Measurements from ENCODE around the gene ABHD18. TPM values are rescaled to one million over a fixed set of nuclear protein-coding genes. Genes with fewer than 3 reads are reported as not detected.
"Not testable (repeated sequence)": the region's sequence is repeated elsewhere in the genome, so short reads cannot be mapped to it uniquely, and the experiment has no call there.

ABHD18 gene
- total RNA-seq, 1 donor from 2014 or later = 10.0 TPM

DNA sequence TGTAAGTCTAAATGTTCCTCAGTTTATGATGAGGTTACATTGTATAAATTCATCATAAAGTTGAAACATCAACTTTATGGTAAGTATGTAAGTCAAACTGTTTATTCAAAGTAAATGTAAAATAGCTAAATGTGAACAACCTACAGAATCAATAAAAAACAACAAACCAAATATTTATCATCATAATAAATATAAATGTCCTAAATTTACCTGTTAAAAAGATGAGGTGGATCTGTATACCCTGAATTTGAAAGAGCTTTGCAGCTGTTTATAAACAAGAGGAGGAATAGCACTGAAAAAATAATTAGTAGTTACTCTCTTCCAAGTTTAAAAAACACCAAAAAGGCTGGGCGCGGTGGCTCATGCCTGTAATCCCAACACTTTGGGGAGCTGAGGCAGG lies 13.7 kb downstream of the ABHD18 start:
- ATAC-seq (ENCODE audit: poor library complexity) = no peak
- DNase-seq = no peak
- intact Hi-C loops (cut with DNase I) = no loop called here

DNA sequence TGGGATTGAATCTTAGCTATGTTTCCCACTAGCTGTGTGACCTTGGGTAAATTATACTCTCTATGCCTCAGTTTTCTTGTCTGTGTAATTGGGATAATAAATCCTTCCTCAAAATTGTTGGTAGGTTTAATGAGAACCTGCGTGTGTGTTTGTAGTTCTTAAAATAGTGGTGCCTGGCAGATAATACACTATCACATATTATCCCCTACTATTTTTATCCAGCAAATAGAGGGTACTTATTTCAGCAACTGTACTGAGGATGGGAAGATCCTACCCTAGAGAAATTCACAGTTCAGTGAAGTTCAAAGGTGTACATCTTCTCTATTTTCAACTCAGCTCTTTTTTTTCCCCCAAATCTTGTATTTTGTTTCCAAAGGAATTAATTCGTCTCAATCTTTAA lies 17.2 kb downstream of the ABHD18 start:
- intact Hi-C loops (cut with DNase I) = no loop called here
- ATAC-seq (ENCODE audit: poor library complexity) (no peak), DNase-seq (no peak)

DNA sequence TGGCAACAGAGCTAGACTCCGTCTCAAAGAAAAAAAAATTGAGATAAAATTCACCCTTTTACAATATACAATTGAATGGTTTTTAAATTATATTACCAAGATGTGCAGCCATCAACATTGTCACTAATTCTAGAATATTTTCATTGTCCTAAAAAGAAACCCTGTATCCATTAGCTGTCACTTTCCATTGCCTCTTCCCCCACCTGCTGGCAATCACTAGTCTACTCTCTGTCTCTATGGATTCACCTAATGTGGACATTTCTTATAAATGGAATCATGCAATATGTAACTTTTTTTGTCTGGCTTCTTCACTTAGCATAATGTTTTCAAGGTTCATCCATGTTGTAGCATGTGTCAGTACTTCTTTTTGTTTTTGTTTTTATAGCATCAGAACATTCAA lies 20.8 kb downstream of the ABHD18 start:
- ATAC-seq (ENCODE audit: poor library complexity) = no peak
- intact Hi-C loops (cut with DNase I) = no loop called here
- no peak for DNase-seq

DNA sequence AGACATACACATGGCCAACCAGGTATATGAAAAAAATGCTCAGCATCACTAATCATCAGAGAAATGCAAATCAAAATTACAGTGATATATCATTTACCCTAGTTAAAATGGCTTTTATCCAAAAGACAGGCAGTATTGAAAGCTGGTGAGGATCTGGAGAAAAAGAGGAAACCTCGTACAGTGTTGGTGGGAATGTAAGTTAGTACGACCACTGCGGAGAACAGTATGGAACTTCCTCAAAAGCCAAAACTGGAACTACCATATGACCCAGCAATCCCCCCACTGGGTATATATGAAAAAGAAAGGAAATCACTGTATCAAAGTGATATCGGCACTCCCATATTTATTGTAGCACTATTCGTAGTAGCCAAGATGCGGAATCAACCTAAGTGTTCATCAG lies 23.4 kb downstream of the ABHD18 start:
- no peak for ATAC-seq (ENCODE audit: poor library complexity)
- no peak for DNase-seq
- intact Hi-C loops (cut with DNase I) = no loop called here

DNA sequence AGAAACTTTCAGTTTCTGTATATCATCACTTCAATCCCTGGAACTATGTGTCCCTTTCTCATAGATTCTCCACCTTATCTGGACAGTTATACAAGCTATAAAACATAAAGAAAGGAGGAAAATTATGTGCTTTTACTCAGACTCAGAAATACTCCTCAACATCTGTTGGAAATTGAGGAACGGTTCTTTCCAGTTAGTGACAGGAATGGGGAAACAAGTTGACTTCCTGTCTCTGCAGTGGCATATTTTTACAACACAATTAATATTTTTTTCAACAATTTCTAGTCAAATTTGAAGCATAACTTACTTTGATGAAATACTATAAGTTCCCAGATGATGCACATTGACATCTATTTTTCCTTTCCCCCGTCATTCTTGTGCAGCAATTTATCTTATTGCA lies 27.9 kb downstream of the ABHD18 start:
- ATAC-seq (ENCODE audit: poor library complexity) (no peak), DNase-seq (no peak)
- intact Hi-C loops (cut with DNase I) = no loop called here

DNA sequence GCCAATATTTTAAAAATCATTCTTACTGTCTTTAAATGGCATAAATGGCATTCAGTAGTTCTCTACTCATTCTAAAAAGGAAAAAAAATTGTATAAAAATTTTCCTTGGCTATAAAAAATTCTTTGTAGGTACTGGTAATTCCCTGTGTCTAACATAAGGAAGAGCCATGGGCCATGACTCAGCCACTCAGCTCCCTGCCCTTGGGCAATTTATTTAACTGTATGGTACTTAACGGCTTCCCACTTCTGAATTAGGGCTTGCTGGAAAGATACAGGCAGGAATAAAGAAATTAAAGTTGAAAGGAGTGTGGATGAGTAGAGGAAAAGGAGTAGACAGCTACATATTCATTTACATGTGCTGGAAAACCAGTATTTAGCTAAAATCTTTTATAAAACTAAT lies 30.6 kb downstream of the ABHD18 start:
- intact Hi-C loops (cut with DNase I) = no loop called here
- DNase-seq (no peak), ATAC-seq (ENCODE audit: poor library complexity) (no peak)

DNA sequence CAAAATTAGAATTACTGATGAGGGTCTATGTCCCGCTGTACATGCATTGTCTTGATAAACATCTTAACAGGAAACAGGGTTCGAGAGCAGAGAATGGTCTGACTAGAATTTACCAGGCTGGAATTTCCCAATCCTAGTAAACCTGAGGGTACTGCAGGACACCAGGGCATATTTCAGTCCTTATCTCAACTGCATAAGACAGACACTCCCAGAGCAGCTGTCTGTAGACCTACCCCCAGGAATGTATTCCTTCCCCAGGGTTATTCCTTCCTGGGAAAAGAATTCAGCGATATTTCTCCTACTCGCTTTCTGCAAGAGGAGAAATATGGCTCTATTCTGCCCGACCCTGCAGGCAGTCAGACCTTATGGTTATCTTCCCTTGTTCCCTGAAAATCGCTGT lies 31.3 kb downstream of the ABHD18 start:
- intact Hi-C loops (cut with DNase I); ATAC-seq (ENCODE audit: poor library complexity); DNase-seq: not testable (repeated sequence)

DNA sequence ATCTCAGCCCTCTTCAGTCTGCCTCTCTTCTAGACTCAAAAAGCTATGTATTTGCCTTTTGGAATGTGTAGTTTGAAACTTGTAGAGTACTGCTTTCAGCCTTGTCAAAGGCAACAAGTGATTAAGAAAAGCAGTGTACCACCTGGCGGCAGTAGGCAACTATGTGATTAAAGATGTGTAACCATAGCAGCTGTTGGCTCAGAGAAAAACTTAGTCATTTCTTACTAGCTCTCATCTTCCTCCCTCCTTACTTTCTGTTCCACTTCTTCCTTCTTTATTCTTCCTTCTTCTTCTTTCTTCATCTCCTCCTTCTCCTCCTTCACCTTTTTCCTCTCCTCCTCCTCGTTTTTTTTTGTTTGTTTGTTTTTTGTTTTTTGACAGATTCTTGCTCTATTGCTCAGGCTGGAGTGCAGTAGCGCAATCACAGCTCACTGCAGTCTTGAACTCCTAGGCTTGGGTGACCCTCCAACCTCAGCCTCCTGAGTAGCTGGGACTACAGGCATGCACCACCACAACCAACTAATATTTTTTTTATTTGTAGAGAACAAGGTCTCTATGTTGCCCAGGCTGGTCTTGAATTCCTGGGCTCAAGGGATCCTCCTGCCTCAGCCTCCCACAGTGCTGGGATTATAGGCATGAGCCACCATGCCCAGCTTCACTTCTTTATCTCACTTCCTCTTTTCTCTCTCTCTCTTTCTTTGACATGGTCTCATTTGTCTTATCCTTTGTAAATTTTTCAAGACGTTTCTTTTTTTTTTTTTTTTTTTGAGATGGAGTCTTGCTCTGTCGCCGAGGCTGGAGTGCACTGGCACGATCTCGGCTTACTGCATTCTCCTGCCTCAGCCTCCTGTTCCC lies 32.6 kb downstream of the ABHD18 start:
- DNase-seq (no peak), ATAC-seq (ENCODE audit: poor library complexity) (peak; percentile 59)
- intact Hi-C loops (cut with DNase I) = no loop called here

DNA sequence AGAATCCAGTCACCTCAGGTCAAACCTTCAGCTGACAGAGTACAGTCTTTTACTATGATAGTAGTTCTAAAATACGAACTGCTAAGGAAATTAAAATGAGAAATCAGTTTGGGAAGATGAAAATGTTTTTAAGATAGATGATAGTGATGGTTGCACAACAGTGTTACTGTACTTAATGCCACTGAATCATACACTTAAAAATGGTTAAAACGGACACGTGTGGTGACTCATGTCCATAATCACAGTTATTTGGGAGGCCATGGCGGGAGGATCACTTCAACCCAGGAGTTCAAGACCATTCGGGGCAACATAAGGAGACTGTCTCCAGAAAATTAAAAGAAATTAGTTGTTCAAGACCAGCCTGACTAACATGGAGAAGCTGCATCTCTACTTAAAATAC lies 41.4 kb downstream of the ABHD18 start:
- no peak for DNase-seq
- ATAC-seq (ENCODE audit: poor library complexity) = no peak

DNA sequence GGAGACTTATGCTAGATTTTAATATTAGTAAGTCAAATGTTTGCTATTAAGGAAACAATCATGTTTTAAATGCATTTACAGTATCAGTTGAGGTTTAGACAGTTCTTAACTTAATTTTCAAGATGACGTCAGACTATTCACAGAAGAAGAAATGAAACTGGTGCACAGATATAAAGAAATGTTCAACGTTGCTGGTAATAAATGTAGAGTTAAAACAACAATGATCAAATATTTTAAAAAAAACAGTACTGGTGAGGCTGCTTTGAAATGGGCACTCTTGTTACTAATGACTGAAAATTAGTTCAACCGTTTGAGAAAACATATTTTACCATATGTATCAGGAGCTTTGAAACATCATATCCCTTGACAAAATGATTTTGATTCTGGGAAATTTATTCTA lies 44.2 kb downstream of the ABHD18 start:
- DNase-seq (no peak), ATAC-seq (ENCODE audit: poor library complexity) (no peak)
- intact Hi-C loops (cut with DNase I) = no loop called here

More for the DNA sequence above, 41.4 kb downstream of the ABHD18 start:
- intact Hi-C loops (cut with DNase I) = no loop called here

DNA sequence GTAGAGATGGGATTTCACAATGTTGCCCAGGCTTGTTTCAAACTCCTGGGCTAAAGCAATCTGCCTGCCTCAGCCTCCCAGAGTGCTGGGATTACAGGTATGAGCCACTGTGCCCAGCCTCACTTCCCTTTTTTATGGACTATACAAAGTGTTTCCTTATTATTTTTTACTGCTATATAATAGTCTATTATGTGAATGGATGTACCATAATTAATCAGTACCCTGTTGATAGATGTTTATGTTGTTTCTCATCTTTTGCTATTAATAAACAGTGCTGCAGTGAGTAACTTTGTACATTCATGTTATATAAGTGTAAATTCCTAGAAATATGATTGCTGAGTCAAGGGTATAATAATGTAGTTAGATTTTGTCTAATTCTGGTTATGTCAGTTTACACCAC lies 60.1 kb downstream of the ABHD18 start:
- ATAC-seq (ENCODE audit: poor library complexity) (no peak), DNase-seq (no peak)
- intact Hi-C loops (cut with DNase I) = no loop called here

DNA sequence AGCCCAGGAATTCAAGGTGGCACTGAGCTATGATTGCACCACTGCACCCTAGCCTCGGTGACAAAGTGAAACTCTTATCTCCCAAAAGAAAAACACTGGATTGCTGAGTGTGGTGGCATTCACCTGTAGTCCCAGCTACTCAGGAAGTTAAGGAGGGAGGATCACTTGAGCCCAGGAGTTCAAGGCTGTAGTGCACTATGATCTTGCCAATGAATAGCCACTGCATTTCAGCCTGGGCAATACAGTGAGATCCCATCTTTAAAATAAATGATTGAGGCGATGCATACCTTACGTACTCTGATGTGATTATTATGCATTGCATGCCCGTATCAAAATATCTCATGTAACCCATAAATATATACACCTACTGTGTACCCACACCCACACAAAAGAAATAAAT lies 64.7 kb downstream of the ABHD18 start:
- intact Hi-C loops (cut with DNase I) = no loop called here
- no peak for DNase-seq
- no peak for ATAC-seq (ENCODE audit: poor library complexity)

DNA sequence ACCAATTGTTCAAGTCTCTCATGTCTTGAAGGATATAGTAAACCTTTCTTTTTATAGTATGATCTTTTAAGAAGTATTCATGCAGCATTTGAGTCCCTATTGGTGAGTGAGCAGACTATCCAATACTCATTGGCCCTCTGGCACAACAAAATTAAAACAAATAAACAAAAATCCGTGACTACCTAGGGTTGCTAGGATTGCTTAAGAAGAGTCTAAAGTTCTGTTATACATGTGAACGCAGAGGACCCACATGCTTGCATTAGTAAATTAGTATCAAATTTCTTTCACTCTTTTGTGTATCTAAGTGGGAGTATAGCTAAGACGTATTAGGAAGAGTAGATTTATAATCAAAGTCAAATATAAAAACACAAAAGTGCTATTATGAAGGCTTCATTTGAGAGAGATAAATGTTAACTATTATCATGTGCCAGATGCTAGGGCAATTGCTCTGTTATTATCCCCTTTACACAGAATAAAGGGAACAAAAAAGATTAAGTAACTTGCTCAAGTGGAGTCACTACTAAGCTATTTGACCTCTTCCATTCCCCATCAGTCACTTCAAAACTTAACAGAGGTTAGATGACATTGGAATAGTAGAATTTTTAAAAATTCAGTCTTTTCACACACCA lies 66.7 kb downstream of the ABHD18 start:
- intact Hi-C loops (cut with DNase I) = no loop called here
- no peak for ATAC-seq (ENCODE audit: poor library complexity)
- no peak for DNase-seq

DNA sequence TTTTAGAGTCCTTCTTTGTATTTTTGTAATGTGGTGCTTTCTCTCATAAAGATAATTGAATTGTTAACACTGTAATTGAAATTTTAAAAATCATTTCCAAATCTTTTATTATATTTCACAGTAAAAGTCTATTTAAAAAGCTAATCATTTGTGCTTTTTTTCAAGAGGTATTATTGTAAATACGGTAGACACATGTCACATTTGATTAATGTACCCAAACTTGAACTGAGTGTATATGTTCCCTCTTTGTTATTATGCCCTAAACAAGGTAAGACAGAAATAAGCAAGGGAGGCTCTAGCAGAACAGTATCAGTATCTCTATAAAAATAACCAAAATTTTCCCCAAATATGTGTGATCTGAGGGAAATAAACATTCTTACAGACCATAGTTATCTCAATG lies 74.4 kb downstream of the ABHD18 start:
- DNase-seq (no peak), ATAC-seq (ENCODE audit: poor library complexity) (no peak)
- intact Hi-C loops (cut with DNase I) = no loop called here

DNA sequence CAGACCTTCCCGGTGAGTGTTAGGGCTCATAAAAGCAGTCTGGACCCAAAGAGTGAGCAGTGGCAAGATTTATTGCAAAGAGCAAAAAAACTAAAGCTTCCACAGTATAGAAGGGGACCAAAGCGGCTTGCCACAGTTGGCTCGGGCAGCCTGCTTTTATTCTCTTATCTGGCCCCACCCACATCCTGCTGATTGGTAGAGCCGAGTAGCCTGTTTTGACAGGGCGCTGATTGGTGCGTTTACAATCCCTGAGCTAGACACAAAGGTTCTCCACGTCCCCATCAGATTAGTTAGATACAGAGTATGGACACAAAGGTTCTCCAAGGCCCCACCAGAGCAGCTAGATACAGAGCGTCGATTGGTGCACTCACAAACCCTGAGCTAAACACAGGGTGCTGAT lies 81.8 kb downstream of the ABHD18 start:
- intact Hi-C loops (cut with DNase I); ATAC-seq (ENCODE audit: poor library complexity); DNase-seq: not testable (repeated sequence)

DNA sequence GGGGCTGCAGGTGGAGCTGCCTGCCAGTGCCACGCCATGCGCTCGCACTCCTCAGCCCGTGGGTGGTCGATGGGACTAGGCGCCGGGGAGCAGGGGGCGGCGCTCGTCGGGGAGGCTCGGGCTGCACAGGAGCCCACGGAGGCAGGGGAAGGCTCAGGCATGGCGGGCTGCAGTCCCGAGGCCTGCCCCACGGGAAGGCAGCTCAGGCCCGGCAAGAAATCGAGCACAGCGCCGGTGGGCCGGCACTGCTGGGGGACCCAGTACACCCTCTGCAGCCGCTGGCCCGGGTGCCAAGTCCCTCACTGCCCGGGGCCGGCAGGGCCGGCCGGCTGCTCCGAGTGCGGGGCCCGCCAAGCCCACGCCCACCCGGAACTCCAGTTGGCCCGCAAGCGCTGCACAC lies 82.3 kb downstream of the ABHD18 start:
- DNase-seq; ATAC-seq (ENCODE audit: poor library complexity); intact Hi-C loops (cut with DNase I): not testable (repeated sequence)

DNA sequence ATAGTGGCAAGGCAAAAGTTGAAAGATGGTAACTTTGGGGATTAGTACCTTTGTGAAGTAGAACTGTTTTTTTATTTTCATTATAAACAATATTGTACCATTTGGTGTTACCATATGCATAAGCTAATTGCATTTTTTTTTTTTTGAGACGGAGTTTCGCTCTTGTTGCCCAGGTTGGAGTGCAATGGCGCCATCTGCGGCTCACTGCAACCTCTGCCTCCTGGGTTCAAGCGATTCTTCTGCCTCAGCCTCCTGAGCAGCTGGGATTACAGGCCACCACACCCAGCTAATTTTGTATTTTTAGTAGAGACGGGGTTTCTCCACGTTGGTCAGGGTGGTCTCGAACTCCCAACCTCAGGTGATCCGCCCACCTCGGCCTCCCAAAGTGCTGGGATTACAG lies 86.0 kb downstream of the ABHD18 start:
- DNase-seq; ATAC-seq (ENCODE audit: poor library complexity); intact Hi-C loops (cut with DNase I): not testable (repeated sequence)

DNA sequence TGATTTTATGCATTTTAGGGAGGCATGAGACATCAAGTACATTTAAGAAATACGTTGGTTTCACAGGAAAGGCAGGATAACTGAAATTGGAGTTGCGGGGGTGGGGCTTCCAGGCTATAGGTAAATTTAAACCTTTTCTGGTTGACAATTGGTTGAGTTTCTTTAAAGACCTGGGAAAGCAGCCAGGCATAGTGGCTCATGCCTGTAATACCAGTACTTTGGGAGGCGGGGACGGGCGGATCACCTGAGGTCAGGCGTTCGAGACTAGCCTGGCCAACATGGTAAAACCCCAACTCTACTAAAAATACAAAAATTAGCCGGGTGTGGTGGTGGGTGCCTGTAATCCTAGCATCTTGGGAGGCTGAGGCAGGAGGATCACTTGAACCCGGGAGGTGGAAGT lies 89.7 kb downstream of the ABHD18 start:
- intact Hi-C loops (cut with DNase I); ATAC-seq (ENCODE audit: poor library complexity); DNase-seq: not testable (repeated sequence)

DNA sequence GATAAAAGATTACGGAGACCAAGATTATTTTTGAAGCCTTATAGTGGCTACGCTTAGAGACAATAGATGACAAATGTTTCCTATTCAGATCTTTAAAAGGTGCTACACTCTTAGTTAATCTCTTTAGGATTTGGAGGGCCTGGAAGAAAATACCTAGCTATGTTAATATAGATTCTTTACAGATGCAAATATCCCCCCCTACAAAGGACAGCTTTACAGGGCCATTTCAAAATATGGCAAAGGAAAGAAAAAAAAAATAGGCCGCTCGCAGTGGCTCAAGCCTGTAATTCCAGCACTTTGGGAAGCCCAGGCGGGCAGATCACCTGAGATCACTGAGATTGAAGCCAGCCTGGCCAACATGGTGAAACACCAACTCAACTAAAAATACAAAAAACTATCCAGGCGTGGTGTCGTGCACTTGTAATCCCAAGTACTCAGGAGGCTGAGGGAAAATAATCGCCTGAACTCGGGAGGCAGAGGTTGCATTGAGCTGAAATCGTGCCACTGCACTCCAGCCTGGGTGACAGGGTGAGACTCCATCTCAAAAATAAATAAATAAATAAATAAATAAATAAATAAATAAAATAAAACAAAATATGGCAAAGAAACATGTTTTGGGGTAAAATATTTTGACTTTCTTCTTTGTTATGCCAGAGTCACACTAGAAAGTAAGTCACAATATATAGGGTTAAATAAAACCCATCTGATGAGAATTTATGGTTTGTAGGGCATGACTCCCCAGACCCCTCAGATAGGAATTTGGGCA lies 90.4 kb downstream of the ABHD18 start:
- intact Hi-C loops (cut with DNase I); ATAC-seq (ENCODE audit: poor library complexity); DNase-seq: not testable (repeated sequence)

DNA sequence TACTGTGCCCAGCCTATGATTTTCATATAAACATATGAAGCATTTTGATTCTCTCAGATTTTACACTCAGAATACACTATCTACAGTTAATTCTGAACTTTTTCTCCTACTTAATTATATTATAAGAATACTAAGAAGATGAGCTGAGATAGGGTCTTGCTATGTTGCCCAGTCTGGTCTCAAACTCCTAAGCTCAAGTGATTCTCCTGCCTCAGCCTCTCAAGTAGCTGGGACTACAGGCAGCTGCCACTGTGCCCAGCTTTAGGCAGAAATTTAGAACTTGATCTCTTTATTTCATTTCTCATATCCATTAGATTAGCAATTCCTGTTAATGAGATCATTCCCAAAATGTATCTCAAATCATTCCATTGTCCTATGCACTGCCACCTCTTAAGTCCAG lies 91.2 kb downstream of the ABHD18 start:
- DNase-seq (no peak), ATAC-seq (ENCODE audit: poor library complexity) (no peak)
- intact Hi-C loops (cut with DNase I) = no loop called here
